ENCODE data around the gene ADNP2.

DNA sequence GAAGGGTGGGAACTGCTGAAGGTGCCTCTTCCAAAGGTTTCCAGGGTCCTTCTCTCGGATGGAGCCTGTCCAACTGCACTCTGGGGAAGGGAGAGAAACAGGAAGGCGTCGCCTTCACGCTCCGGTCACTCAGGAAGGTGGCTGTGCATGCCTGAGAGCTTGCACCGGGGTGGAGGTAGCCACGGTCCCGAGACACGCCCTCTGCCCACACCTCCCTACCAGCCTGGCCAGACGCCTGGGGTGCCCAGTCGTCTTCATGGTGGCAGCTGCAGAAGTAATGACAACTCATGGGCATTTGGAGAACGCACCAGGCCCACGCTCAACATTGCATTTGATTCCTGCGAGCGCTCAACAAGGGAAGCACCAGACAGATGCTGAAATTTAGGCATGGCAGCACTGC is 59.9 kb downstream of the ADNP2 start:
- TF ChIP-seq, protein P1, sequence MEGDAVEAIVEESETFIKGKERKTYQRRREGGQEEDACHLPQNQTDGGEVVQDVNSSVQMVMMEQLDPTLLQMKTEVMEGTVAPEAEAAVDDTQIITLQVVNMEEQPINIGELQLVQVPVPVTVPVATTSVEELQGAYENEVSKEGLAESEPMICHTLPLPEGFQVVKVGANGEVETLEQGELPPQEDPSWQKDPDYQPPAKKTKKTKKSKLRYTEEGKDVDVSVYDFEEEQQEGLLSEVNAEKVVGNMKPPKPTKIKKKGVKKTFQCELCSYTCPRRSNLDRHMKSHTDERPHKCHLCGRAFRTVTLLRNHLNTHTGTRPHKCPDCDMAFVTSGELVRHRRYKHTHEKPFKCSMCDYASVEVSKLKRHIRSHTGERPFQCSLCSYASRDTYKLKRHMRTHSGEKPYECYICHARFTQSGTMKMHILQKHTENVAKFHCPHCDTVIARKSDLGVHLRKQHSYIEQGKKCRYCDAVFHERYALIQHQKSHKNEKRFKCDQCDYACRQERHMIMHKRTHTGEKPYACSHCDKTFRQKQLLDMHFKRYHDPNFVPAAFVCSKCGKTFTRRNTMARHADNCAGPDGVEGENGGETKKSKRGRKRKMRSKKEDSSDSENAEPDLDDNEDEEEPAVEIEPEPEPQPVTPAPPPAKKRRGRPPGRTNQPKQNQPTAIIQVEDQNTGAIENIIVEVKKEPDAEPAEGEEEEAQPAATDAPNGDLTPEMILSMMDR (conservative IDR thresholded peaks at IDR 0.05; ENCODE audit: low read depth in 2 of 2), result no peak
- TF ChIP-seq, protein P2, sequence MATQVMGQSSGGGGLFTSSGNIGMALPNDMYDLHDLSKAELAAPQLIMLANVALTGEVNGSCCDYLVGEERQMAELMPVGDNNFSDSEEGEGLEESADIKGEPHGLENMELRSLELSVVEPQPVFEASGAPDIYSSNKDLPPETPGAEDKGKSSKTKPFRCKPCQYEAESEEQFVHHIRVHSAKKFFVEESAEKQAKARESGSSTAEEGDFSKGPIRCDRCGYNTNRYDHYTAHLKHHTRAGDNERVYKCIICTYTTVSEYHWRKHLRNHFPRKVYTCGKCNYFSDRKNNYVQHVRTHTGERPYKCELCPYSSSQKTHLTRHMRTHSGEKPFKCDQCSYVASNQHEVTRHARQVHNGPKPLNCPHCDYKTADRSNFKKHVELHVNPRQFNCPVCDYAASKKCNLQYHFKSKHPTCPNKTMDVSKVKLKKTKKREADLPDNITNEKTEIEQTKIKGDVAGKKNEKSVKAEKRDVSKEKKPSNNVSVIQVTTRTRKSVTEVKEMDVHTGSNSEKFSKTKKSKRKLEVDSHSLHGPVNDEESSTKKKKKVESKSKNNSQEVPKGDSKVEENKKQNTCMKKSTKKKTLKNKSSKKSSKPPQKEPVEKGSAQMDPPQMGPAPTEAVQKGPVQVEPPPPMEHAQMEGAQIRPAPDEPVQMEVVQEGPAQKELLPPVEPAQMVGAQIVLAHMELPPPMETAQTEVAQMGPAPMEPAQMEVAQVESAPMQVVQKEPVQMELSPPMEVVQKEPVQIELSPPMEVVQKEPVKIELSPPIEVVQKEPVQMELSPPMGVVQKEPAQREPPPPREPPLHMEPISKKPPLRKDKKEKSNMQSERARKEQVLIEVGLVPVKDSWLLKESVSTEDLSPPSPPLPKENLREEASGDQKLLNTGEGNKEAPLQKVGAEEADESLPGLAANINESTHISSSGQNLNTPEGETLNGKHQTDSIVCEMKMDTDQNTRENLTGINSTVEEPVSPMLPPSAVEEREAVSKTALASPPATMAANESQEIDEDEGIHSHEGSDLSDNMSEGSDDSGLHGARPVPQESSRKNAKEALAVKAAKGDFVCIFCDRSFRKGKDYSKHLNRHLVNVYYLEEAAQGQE (IDR thresholded peaks at IDR 0.05; ENCODE audit: unreplicated experiment), result no peak
- no peak for TF ChIP-seq POLR2AphosphoS5 (IDR thresholded peaks at IDR 0.05; ENCODE audit: low read depth)

Measured in GM23338 (cell line).